GM18861 (cell line): ENCODE measurements around the gene NUDT4.
A peak's percentile ranks its signal among the peaks of the same experiment; 100 is the strongest.
"Not testable (repeated sequence)": the region's sequence is repeated elsewhere in the genome, so short reads cannot be mapped to it uniquely, and the experiment has no call there.

Experiments
- ATAC-seq: cut with Tn5 transposase; IDR thresholded peaks from one replicate; pipeline ENCODE4 v1.9.1; 2021; ENCODE audit not compliant: unreplicated experiment

Gene NUDT4

GRCh38 chr12:93425736-93426411 is 48.1 kb downstream of the NUDT4 start:
- no peak for ATAC-seq

GRCh38 chr12:93426412-93426805 is 48.7 kb downstream of the NUDT4 start:
- no peak for ATAC-seq

GRCh38 chr12:93427779-93428564 is 50.2 kb downstream of the NUDT4 start:
- ATAC-seq: no peak

DNA sequence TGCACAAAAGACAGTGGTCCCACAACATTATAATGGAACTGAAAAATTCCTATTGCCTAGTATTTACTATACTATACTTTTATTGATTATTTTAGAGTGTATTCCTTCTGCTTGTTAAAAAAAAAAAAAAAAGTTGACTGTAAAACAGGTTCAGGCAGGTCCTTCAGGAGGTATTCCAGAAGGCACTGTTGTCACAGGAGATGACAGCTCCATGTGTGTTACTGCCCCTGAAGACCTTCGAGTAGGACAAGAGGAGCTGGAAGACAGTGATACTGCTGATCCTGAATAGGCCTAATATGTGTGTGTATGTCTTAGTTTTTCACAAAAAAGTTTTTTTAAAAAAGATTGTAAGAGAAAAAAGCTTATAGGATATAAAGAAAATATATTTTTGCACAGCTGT is 51.7 kb downstream of the NUDT4 start:
- ATAC-seq: no peak

DNA sequence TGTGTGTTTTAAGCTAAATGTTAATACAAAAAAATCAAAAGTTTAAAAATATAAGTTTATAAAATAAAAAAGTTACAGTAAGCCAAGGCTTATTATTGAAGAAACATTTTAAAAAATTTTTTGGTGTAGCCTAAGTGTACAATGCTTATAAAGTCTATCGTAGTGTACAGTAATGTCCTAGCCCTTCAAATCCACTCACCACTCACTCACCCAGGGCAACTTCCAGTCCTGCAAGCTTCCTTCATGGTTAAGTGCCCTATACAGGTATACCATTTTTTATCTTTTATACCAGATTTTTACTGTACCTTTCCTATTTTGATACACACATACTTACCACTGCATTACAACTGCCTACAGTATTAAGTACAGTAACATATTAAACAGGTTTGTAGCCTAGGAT is 52.1 kb downstream of the NUDT4 start:
- ATAC-seq: no peak

- no peak for ATAC-seq
Measured at GRCh38 chr12:93430280-93430679, 52.6 kb downstream of the NUDT4 start.

GRCh38 chr12:93432031-93432430 is 54.3 kb downstream of the NUDT4 start:
- not testable (repeated sequence) for ATAC-seq

GRCh38 chr12:93434256-93434865 is 56.6 kb downstream of the NUDT4 start:
- no peak for ATAC-seq

DNA sequence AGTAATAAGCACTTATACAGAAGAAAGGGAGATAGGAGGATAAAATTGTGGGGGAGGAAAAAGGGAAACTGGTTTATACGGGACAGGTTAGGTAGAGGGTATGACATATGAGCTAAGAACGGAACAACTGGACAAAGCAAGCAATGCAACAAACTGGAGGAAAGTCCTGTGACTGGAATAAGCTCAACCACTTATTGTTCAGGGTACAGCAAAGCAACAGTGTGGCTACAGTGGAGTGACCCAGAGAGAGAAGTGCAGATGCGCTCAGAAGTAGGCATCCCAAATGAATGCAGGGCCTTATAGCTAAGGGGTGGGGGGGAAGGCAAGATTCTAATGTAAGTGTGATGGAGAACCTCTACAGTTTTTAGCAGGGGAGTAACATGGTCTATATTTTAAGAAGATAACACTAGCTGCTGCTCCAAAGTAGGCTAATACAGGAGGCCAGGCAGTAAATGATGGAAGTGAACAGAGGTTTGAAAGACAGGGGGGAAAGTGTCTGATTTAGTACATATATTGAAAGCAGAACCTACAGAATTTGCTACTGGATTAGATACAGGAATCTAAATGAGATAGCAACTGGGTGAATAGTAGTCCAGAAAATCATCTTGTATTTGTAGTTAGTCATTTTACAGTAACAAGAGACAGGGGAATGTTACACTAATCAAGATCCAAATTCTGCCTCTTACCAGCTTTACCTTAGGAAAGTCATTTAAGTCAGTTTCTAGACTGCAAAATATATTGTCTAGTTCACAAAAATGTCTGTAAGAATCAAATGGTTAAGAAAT is 60.7 kb downstream of the NUDT4 start:
- no peak for ATAC-seq

GRCh38 chr12:93440043-93440835 is 62.5 kb downstream of the NUDT4 start:
- no peak for ATAC-seq

- ATAC-seq: no peak
Measured at GRCh38 chr12:93441081-93441616, 63.4 kb downstream of the NUDT4 start.

- peak; percentile 64 for ATAC-seq
Measured at GRCh38 chr12:93441617-93442410, 64.1 kb downstream of the NUDT4 start, which contains the start of gene UBE2N. TSS of gene UBE2N (minus strand) at chr12:93441947. CDS start at chr12:93441884, 63 bp downstream.

DNA sequence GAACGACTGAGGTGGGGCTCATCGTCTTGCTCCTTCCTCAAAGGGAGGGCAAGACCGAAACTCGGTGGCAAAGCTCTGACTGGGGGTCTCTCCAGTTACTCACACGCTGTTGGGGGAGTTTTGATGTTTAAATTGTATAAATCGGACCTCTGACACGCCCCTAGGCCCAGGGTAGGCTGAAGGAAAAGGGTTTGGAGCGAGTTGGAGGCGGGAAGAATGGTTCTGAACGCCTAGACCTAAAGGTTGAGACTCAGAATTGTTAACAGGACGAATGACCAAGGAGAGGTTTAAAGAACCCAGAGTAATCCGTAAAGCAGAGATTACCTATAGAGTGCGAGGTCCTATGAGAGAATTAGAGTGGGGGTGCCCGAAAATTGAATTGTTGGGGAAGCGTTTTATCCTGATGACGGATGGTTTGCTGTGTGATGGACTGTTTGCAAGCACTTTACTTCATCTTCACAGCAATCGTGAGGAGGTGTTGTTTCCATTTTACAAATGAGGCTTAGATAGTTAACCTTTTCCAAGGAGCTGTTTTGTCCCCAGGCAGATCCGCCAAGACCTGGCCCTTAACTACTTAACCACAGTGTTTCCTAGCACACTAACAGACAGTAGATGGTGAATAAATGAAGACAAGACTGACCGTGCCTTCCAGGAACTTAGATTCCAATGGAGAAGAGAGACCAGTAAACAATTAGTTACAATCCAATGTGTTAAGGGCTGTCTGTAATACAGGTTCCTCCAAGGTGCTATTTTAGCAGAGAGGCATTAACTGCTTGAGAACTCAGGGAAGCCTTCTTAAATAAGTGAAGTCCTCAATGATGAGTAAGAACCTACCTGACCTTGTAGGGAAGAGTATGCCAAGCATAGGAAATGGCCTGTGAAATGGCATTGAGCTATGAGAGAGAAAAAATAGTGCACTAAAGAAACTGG is 65.0 kb downstream of the NUDT4 start:
- no peak for ATAC-seq

GRCh38 chr12:93443576-93443975 is 65.9 kb downstream of the NUDT4 start:
- ATAC-seq: no peak

DNA sequence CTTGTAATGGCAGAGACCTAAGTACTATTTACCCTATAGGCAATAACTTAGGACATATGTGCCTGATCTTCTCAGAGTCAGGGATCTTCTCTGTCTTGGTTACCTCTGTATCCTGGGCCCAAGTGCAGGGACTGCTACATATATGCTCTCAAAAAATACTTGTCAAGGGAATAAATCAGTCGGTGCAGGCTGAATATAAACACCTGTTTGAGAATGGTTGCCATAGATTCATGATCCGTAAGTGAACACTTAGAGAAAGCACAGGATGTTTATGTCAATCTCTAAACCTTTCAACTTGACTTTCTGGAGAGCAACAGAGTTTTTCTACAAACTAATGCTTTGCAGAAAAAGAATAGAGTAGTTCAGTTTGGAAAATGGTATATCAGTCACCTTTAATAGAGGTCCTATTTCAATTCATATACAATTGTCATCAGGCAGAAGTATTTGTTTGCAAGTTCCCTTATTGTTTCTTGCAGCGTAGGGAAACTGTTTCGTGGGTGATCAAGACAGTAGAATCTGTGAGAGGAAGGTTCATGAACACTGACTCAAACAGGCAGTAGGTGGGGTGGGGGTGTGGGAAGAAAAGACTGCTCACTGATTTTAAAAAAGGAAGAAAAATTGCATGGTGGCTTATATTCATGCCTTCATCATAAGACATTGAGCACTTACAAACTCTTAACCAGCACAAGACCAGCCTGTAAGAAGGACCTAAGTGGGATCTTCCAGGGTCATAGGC is 70.0 kb downstream of the NUDT4 start:
- ATAC-seq: no peak

DNA sequence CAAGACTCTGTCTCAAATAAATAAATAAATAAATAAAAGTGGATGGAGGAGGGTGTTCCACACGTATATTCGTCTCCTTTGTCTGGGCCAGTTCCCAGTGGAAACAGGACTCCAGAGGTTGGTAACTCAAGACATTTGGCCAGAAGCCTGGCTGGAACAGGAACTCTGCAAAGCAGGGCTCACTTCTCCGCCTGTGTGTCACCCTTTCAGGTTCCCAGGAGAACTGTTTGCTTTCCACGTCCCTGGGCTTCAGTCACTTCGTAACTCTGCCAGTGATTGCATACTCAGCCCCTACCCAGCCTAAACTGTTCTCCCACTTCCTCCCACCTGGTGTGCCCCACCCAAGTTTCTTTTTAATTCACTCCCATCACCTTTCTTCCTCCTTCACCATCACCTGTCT is 71.1 kb downstream of the NUDT4 start:
- ATAC-seq: peak; percentile 3

DNA sequence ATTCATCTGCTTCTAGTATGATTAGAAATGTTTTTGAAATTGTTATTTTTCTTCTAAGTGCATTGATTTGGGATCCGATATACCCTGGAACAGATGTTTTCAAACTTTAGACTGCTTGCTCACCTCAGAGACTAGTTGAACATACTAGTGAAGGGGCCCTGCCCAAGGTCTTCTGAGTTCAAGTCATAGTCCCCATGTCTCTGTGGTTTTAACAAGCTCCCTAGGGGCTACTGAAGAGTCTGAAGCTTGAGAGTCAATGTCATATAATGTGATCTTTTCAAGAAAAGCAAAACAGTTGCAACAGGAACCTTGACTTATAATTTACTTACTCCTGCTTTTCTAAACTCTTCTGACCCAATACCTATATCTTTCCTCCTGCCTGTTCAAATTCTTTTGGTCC is 71.6 kb downstream of the NUDT4 start:
- ATAC-seq: peak; percentile 99
